Thymus (tissue), 11 donors: Measurements from ENCODE around the gene ARHGAP15. TPM values are rescaled to one million over a fixed set of nuclear protein-coding genes. Genes with fewer than 3 reads are reported as not detected.

ENCODE experiments used
- DNase-seq, 9 donors: peaks; one replicate each; pipeline ENCODE4 v3.0.0-alpha.2; 2013; ENCODE audit warnings: low spot score in 9 of 9, low read depth in 6 of 9, missing footprints in 1 of 9
- H3K27ac ChIP-seq, 2 donors: one replicate each; pipeline ENCODE4 v1.5.1; 2013; ENCODE audit warnings: control low read depth in 1 of 2, low read depth in 1 of 2, low read length in 1 of 2, mild to moderate bottlenecking in 1 of 2, moderate library complexity in 1 of 2
- H3K27me3 ChIP-seq, 2 donors: one replicate each; pipeline ENCODE4 v1.5.1; 2013; ENCODE audit warnings: low read length in 1 of 2; ENCODE audit not compliant: control insufficient read depth in 2 of 2, insufficient read depth in 1 of 2
- H3K36me3 ChIP-seq, 2 donors: one replicate each; pipeline ENCODE4 v1.5.1; 2013; ENCODE audit warnings: low read length in 1 of 2, mild to moderate bottlenecking in 1 of 2, moderate library complexity in 1 of 2; ENCODE audit not compliant: control insufficient read depth in 2 of 2, insufficient read depth in 2 of 2
- H3K4me1 ChIP-seq, 2 donors: one replicate each; pipeline ENCODE4 v1.5.1; 2013; ENCODE audit warnings: low read length in 2 of 2; ENCODE audit not compliant: control insufficient read depth in 2 of 2, insufficient read depth in 2 of 2
- H3K4me3 ChIP-seq, 2 donors: one replicate each; pipeline ENCODE4 v1.5.1; 2013; ENCODE audit warnings: low read length in 2 of 2, control low read depth in 1 of 2, mild to moderate bottlenecking in 1 of 2
- H3K9me3 ChIP-seq, 2 donors: one replicate each; pipeline ENCODE4 v1.5.1; 2013; ENCODE audit warnings: low read length in 1 of 2, mild to moderate bottlenecking in 1 of 2; ENCODE audit not compliant: control insufficient read depth in 2 of 2, insufficient read depth in 1 of 2
- WGBS: extraction: QIAGEN DNeasy Blood & Tissue Kit; methylation state at CpG from one replicate; pipeline ENCODE4 v1.1.7; 2013; 5-methylcytosine and 5-hydroxymethylcytosine counted together
- polyA plus RNA-seq: library from polyadenylated mRNA; stranded (reverse); fragments of 200-250 nt; gene quantifications from one replicate; pipeline ENCODE4 v1.2.3, GENCODE V29; 2013
- total RNA-seq: library from RNA; stranded (reverse); fragments of 120-200 nt; gene quantifications from one replicate; pipeline ENCODE4 v1.2.4, GENCODE V29; 2013
- donor health status: healthy.

The ARHGAP15 gene
- total and polyA plus RNA-seq, 2 donors = 55.8 to 182 TPM

DNA sequence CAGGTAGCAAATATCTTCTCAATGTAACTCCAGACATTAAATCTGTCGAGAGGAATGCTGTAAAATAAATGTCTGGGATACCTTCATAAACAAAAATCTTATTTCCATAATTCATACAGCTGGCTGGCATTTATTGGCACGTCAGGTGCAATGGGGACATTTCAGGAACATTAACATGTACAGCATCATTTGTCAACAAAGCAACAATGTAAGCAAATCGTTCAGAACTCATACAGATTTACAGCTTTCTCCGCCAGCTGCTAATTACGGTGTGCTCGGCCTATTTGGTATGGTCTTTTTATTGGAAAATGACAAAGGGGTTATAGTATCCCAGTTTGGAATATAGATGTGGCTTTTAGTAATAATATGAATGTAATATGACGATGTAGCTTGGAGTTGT is 464.9 kb downstream of the ARHGAP15 start:
- H3K27me3 ChIP-seq = no peaks in the 10 kb centered on the region
- DNase-seq = no peak
- WGBS = 98% methylated on average over 7 of the region's 7 CpGs
- no peaks in the 10 kb centered on the region for H3K9me3 ChIP-seq
- H3K36me3 ChIP-seq = peaks cover 0 to 2% of the 10 kb centered on the region in 2 donors
- no peaks in the 10 kb centered on the region for H3K4me1 ChIP-seq
- no peak overlapping the region for H3K4me3 ChIP-seq
- H3K27ac ChIP-seq = no peak overlapping the region

DNA sequence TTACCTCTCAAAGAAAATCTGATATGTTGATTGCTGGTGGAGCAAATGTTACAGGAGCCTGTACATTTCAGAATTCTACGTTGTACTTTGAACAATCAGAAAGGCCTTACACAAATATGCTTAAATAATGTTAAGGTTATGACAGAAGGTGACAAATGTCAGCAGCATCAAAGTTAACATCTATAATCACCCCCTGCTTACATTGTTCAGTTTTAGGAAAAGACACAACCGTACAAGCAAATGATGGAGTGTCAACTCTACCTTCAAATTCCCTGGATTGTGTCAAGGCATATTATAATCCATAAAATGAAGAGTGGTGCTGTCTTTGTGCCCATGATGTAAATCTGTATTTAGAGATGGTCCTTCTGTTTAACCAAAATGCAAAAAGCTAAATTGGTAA is 465.5 kb downstream of the ARHGAP15 start:
- 98% methylated on average over 2 of the region's 2 CpGs for WGBS
- no peaks in the 10 kb centered on the region for H3K4me1 ChIP-seq
- H3K9me3 ChIP-seq = no peaks in the 10 kb centered on the region
- peaks cover 0 to 2% of the 10 kb centered on the region in 2 donors for H3K36me3 ChIP-seq
- H3K27me3 ChIP-seq = no peaks in the 10 kb centered on the region
- DNase-seq = no peak
- no peak overlapping the region for H3K27ac ChIP-seq
- no peak overlapping the region for H3K4me3 ChIP-seq

DNA sequence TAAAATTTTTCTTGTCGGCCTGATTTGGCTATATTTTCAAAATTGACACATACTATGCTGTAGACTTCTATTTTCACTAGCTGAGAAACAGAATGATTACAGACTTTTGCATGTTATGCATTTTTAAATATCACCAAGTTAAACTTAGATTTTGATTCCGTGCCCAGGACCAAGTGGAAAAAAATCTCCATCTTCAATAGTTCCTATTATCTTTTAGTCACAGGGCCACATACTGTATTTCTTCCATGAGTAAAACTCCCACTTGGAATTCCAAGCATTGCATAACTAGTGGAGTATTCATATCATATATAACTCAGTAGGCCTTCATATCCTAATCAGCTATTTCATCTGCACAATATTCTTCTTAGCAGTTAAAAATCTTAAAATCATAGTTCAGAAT is 470.9 kb downstream of the ARHGAP15 start:
- Histone ChIP-seq H3K4me1 (no peaks in the 10 kb centered on the region), H3K27me3 (no peaks in the 10 kb centered on the region), H3K4me3 (no peak overlapping the region), H3K9me3 (no peaks in the 10 kb centered on the region), H3K36me3 (peaks cover 0 to 4% of the 10 kb centered on the region in 2 donors), H3K27ac (no peak overlapping the region)
- DNase-seq = no peak
- 97% methylated on average over 2 of the region's 2 CpGs for WGBS

DNA sequence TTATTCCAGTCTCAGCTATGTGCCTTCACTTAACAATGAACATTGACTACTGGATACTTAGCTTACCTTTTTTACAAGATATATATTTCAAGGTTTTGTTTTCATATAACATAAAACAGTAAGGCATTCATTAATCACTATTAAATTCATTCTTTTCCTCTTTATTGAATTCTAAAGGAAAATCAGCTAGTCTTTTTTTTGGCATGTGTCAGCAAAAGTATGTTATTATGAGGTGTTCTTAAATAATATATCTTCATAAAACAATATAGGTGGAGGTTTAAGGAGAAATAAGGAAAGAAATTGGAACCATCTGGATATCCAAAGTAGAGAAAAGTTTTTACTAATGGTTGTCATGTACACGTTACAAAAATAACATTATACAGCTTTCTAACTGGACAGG is 472.6 kb downstream of the ARHGAP15 start:
- Histone ChIP-seq H3K4me1 (no peaks in the 10 kb centered on the region), H3K4me3 (no peak overlapping the region), H3K27ac (no peak overlapping the region), H3K27me3 (no peaks in the 10 kb centered on the region), H3K36me3 (peaks cover 0 to 8% of the 10 kb centered on the region in 2 donors), H3K9me3 (no peaks in the 10 kb centered on the region)
- 100% methylated on average over 1 of the region's 1 CpG for WGBS
- no peak for DNase-seq

DNA sequence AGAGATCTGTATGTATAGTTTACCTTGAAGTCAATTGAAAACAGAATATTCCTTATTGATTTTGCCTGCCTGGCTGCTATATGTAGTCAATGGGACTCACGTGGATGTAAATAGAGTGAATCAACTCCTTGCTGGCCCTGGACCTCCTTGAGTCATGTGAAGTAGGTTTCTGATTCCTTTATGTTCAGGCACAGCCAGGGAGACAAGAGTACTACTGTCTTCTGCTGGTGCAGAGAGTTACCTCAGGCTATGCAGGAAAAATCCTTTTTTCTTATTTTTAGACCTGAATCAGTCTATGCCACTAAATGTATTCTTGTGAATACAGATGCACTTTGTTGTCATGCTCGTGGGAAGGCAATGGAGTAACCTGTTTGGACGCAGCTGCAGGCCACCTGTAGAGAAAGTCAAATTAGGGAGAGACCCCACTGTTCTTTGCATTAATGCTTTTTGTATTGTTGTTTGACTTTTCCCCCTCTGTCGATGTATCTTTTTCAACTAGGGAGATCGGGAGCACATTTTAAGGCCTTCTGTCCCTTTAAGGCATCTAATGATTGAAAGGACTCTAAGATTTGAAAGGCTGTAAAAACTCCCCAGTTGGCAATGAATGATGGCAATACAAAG is 473.9 kb downstream of the ARHGAP15 start:
- Histone ChIP-seq H3K4me3 (no peak overlapping the region), H3K4me1 (peaks cover 0 to 7% of the 10 kb centered on the region in 2 donors), H3K27me3 (no peaks in the 10 kb centered on the region), H3K36me3 (peaks cover 0 to 5% of the 10 kb centered on the region in 2 donors), H3K9me3 (no peaks in the 10 kb centered on the region), H3K27ac (no peak overlapping the region)
- 89% methylated on average over 5 of the region's 5 CpGs for WGBS
- DNase-seq = no peak

DNA sequence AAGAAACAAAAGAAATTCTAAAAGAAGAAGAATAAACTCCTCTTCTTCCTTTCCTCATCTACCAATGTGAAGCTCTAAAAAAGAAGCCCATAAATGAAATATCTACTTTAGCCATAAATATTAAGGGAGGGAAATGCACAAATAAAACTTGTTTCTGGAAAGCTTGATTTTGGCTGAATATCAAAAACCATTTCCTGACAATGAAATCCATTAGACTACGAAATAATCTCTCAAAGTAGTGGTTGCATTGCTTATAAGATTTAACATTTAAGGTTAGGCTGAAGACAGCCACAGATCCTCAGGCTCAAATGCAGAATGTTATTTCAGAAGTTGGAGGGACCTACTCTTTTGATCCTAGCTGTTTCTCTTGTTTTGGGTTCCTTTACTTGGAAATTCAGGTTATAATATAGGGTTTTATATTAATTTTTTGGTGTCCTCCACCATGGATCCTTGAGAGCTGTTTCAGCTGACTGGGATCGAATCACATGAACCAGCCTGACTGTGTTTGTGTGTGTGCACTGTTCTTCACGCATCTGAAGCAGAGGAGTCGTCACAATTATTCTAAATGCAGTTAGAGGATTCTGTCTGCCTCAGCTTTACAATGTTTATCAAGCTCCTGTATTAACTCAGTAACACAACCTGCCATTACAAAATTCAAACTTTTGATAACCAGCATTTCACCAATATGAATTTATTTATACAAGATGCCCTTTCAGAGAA is 474.8 kb downstream of the ARHGAP15 start:
- Histone ChIP-seq H3K4me3 (no peak overlapping the region), H3K4me1 (peaks cover 0 to 8% of the 10 kb centered on the region in 2 donors), H3K36me3 (peaks cover 0 to 5% of the 10 kb centered on the region in 2 donors), H3K27ac (no peak overlapping the region), H3K27me3 (no peaks in the 10 kb centered on the region), H3K9me3 (no peaks in the 10 kb centered on the region)
- 94% methylated on average over 4 of the region's 4 CpGs for WGBS
- DNase-seq = no peak

DNA sequence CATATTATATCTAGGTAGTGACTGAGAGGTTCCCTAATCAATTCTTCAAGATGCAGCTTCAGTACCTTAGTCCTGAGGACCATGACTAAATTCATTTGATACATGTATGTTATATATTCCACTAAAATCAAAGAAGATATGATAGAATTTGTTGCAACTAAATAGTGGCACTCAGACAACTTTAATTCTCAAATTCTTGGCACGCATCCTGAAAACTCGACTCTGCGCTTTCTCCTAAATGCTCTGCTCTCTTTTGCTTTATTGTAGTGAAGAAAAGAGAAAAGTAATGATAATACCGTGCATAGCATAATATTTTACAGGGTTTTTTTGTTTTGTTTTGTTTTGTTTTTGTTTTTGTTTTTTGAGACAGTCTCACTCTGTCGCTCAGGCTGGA is 475.3 kb downstream of the ARHGAP15 start:
- H3K4me3 ChIP-seq = no peak overlapping the region
- H3K36me3 ChIP-seq = peaks cover 0 to 6% of the 10 kb centered on the region in 2 donors
- H3K4me1 ChIP-seq = peaks cover 0 to 8% of the 10 kb centered on the region in 2 donors
- WGBS = 97% methylated on average over 5 of the region's 5 CpGs
- no peak overlapping the region for H3K27ac ChIP-seq
- no peaks in the 10 kb centered on the region for H3K27me3 ChIP-seq
- no peaks in the 10 kb centered on the region for H3K9me3 ChIP-seq
- no peak for DNase-seq

DNA sequence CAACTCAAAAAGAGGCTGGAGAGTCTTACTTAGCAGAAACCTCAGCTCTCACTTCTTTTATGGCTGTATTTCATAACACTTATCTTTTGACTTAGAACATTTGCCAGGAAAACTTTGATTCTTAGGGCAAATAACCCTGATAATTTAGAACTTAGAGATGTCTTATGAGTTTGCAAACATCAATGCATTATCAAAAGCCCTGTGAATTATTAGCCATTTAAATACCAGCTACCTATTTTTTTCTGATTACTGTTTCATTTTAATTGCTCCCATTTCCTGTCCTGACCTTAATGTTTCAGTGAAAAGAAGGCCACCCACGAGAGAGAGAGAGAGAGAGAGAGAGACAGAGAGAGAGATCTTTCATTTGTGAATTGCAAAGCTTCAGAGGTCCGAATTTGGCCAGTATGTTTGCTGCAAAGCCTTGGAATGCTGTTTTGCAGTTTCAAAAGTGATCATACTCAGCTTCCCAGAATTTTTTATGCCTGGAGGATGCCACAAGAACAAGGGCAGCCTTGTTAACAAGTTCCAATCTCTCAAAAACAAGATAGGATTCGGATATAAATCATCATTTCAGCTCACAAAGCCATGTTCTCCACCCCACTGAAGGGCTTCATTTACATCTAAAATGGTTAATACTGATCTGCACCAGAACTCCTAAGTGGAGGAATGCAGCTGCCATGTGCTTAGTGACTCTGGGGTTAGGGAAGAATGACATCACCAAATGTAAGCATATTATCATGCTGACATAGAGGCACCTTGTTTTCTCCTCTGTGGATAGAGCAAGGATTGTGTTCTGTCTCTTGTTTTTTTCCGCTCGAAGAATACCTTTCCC is 478.2 kb downstream of the ARHGAP15 start:
- peaks cover 0 to 9% of the 10 kb centered on the region in 2 donors for H3K36me3 ChIP-seq
- no peak overlapping the region for H3K4me3 ChIP-seq
- no peaks in the 10 kb centered on the region for H3K27me3 ChIP-seq
- no peaks in the 10 kb centered on the region for H3K9me3 ChIP-seq
- 92% methylated on average over 5 of the region's 5 CpGs for WGBS
- no peak for DNase-seq
- peaks cover 0 to 8% of the 10 kb centered on the region in 2 donors for H3K4me1 ChIP-seq
- H3K27ac ChIP-seq = no peak overlapping the region

DNA sequence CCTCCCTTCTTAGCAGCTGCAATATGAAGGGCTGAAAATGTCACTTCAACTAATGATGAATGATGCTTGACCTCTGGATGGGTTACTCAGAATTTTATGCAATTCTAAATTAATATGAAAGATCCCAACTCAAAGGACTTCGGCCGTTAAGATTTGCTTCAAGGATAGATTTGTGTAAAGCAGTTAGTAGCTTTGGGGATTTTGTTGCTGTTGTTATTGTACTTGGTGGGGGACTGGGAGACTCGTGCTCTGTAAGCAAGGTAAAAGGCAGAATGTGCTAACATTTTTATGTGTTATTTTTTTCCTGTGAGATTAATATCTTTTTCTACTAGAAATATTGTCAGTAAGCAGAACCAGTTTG is 478.8 kb downstream of the ARHGAP15 start:
- no peaks in the 10 kb centered on the region for H3K9me3 ChIP-seq
- H3K36me3 ChIP-seq = peaks cover 0 to 9% of the 10 kb centered on the region in 2 donors
- WGBS = 97% methylated on average over 3 of the region's 3 CpGs
- DNase-seq = no peak
- H3K27me3 ChIP-seq = no peaks in the 10 kb centered on the region
- H3K4me3 ChIP-seq = no peak overlapping the region
- H3K27ac ChIP-seq = no peak overlapping the region
- H3K4me1 ChIP-seq = peaks cover 0 to 8% of the 10 kb centered on the region in 2 donors
